Measurements from ENCODE around the gene METTL4.

METTL4 gene

GRCh38 chr18:2508678-2509077 lies 62.6 kb downstream of the METTL4 start:
- TF ChIP-seq CTCF (IDR thresholded peaks at IDR 0.05; ENCODE audit: control insufficient read depth, insufficient read depth, low read depth, low read length, missing control alignments), result no peak
- H3K4me3 ChIP-seq (ENCODE audit: control insufficient read depth, low read depth, low read length), result no peak overlapping the region
- no peak for DNase-seq (ENCODE audit: low read depth)

- no peak for DNase-seq (ENCODE audit: low read depth)
- no peak overlapping the region for H3K4me3 ChIP-seq (ENCODE audit: control insufficient read depth, low read depth, low read length)
- TF ChIP-seq CTCF (IDR thresholded peaks at IDR 0.05; ENCODE audit: control insufficient read depth, insufficient read depth, low read depth, low read length, missing control alignments), result no peak
Observed at GRCh38 chr18:2508155-2508554, 63.1 kb downstream of the METTL4 start.

- TF ChIP-seq CTCF (IDR thresholded peaks at IDR 0.05; ENCODE audit: control insufficient read depth, insufficient read depth, low read depth, low read length, missing control alignments), result no peak
- no peak for DNase-seq (ENCODE audit: low read depth)
- no peak overlapping the region for H3K4me3 ChIP-seq (ENCODE audit: control insufficient read depth, low read depth, low read length)
Observed at GRCh38 chr18:2504642-2505041, 66.7 kb downstream of the METTL4 start.

DNA sequence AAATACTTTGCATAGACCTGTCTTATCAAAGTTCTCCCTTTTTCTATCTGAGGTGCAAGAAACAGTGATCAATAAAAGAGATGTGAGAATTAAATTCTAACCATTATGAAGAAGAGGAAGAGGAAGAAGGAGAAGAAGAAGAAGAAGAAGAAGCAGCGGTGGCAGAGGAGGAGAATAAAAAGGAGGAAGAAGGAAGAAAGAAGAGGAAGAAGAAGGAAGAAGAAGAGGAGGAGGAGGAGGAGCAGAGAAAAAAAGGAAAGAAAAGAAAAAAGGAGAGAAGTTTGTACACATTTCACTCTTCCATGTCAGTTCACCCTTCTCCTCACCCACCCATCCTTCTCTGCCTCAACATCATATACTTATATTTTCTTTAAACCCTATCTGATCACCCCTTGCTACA lies 68.4 kb downstream of the METTL4 start:
- TF ChIP-seq CTCF (IDR thresholded peaks at IDR 0.05; ENCODE audit: control insufficient read depth, insufficient read depth, low read depth, low read length, missing control alignments), result no peak
- no peak for DNase-seq (ENCODE audit: low read depth)
- H3K4me3 ChIP-seq (ENCODE audit: control insufficient read depth, low read depth, low read length), result no peak overlapping the region

DNA sequence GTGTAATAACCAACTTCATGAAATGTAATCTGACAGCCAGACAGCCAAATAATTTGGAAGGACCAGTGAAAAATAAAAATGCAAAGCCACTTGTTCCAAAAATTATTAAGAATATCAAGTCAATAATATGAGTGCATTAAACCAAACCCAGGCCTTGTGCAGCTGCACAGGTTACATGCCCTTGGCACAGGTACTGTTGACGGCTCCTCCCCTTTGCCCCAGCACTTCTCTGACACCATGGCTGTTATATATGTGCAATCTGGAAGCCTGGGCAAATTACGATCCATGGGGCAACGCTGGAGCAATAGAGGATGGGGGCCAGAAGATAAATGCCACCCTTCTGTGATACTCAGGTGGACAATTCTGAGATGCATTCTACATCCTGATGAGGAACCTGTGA lies 68.9 kb downstream of the METTL4 start:
- H3K4me3 ChIP-seq (ENCODE audit: control insufficient read depth, low read depth, low read length), result no peak overlapping the region
- DNase-seq (ENCODE audit: low read depth), result no peak
- no peak for TF ChIP-seq CTCF (IDR thresholded peaks at IDR 0.05; ENCODE audit: control insufficient read depth, insufficient read depth, low read depth, low read length, missing control alignments)

- H3K4me3 ChIP-seq (ENCODE audit: control insufficient read depth, low read depth, low read length), result no peak overlapping the region
- TF ChIP-seq CTCF (IDR thresholded peaks at IDR 0.05; ENCODE audit: control insufficient read depth, insufficient read depth, low read depth, low read length, missing control alignments), result no peak
- DNase-seq (ENCODE audit: low read depth), result no peak
Observed at GRCh38 chr18:2497797-2498196, 73.5 kb downstream of the METTL4 start.

GRCh38 chr18:2495381-2495780 lies 75.9 kb downstream of the METTL4 start:
- DNase-seq (ENCODE audit: low read depth), result no peak
- no peak overlapping the region for H3K4me3 ChIP-seq (ENCODE audit: control insufficient read depth, low read depth, low read length)
- no peak for TF ChIP-seq CTCF (IDR thresholded peaks at IDR 0.05; ENCODE audit: control insufficient read depth, insufficient read depth, low read depth, low read length, missing control alignments)
